ENCODE data around the gene PLCXD3.
"Not testable (repeated sequence)": the region's sequence is repeated elsewhere in the genome, so short reads cannot be mapped to it uniquely, and the experiment has no call there.

Gene PLCXD3, protein sequence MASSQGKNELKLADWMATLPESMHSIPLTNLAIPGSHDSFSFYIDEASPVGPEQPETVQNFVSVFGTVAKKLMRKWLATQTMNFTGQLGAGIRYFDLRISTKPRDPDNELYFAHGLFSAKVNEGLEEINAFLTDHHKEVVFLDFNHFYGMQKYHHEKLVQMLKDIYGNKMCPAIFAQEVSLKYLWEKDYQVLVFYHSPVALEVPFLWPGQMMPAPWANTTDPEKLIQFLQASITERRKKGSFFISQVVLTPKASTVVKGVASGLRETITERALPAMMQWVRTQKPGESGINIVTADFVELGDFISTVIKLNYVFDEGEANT

GRCh38 chr5:41510176-41510831 is at the start of gene PLCXD3:
PLCXD3 (minus strand) TSS chr5:41510601; CDS start chr5:41510526, 75 bp downstream.
- DNase-seq: no peak

GRCh38 chr5:41559184-41559583 is 48.8 kb upstream of the PLCXD3 start:
- no peak for DNase-seq

- no peak for DNase-seq
Measured at GRCh38 chr5:41558295-41558694, 47.9 kb upstream of the PLCXD3 start.

DNA sequence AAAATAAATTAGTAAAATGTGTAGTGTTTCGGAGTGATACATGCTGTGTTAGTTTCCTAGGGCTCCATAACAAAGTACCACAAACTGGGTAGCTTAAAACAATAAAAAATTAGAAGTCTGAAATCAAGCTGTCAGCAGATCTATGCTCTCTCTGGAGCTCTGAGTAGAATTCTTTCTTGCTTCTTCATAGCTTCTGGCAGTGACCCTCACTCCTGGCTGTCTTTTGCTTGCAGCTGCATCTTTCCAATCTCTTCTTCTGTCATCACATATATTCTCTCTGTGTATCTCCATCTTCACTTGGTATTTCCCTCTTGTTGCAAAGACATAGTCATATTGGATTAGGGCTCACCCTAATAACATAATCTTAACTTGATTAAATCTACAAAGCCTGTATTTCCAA is 37.6 kb upstream of the PLCXD3 start:
- no peak for DNase-seq

DNA sequence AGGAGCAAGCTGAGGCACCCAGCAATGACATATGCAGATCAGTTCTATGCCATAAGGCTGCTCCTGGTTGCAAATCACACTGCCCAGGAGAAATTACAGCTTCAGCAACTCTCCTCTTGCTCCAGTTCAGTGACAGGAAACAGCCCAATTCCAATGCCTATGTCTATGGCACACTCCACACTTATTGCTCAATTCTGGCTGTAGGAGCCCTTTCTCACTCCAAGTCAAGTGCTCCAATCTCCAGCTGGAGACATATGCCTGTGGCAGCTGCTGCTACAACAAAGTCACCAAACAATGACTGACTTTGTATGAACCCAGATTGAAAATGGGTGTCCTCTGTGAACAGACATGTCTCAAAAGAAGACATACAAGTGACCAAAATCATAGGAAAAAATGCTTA is 31.8 kb upstream of the PLCXD3 start:
- DNase-seq: no peak

DNA sequence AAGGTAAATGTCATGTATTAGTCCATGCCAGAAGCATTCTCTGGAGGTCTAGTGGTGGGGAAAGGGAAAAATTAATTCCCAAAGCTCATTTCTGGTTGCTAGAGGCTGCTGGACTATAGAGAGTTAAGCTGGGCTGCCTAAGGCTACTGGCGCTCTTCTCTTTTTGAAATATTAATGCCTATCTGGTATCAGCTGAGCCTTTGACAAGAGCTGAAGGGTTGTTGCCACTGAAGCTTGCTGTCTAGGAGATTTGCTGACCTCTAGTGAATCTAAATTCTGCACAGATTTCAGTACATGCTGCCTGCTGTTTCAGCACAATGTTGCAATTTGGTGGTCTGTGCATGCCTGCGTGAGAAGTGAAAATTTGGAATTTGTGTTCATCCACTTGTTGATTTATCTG is 29.1 kb upstream of the PLCXD3 start:
- DNase-seq: no peak

DNA sequence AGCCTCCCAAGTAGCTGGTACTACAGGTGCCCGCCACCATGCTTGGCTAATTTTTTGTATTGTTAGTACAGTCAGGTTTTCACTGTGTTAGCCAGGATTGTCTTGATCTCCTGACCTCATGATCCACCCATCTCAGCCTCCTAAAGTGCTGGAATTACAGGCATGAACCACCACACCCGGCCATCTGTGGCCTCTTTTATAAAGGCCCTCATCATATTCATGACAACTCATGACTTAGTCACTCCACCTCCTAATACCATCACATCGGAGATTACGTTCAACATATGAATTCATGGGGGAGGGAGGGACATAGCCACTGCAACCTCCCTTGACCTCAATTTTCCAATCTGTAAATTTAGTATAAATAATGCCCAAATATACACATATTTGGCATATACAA is 27.2 kb upstream of the PLCXD3 start:
- no peak for DNase-seq

- no peak for DNase-seq
Measured at GRCh38 chr5:41532485-41532884, 22.1 kb upstream of the PLCXD3 start.

DNA sequence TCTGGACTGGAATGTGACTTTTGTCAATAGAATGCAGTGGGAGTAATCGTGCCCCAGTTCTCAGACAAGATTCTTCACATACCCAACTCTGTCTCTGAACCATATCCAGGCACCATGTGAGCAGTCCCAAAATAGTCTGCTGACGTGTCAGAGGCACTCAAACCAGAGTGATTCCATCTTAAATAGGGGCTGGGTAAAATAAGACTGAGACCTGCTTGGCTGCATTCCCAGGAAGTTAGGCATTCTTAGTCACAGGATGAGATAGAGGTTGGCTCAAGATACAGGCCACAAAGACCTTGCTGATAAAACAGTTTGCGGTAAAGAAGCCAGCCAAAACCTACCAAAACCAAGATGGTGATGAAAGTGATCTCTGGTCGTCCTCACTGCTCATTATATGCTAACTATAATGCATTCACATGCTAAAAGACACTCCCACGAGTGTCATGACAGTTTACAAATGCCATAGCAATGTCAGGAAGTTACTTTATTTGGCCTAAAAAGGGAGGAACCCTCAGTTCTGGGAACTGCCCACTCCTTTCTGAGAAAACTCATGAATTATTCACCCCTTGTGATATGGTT is 16.9 kb upstream of the PLCXD3 start:
- DNase-seq: no peak

- no peak for DNase-seq
Measured at GRCh38 chr5:41526699-41527098, 16.3 kb upstream of the PLCXD3 start.

DNA sequence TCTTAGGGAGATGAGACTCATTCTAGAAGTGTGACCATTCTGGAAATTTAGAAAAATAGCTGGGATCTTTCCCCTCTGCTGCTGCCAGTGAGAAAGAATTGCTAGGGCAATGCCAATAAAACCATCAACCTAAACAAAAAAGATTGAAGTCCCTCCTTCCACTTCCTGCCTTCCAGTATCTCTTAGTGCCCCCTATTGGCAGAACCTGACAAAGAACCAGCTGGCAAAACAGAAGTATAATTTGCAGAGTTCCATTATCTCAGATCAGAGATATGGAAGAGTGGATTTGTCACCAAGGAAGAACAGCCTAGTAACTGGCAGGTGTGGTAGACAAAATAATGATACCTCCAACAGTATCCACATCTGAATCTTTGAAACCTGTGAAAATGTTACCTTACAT is 13.8 kb upstream of the PLCXD3 start:
- no peak for DNase-seq

DNA sequence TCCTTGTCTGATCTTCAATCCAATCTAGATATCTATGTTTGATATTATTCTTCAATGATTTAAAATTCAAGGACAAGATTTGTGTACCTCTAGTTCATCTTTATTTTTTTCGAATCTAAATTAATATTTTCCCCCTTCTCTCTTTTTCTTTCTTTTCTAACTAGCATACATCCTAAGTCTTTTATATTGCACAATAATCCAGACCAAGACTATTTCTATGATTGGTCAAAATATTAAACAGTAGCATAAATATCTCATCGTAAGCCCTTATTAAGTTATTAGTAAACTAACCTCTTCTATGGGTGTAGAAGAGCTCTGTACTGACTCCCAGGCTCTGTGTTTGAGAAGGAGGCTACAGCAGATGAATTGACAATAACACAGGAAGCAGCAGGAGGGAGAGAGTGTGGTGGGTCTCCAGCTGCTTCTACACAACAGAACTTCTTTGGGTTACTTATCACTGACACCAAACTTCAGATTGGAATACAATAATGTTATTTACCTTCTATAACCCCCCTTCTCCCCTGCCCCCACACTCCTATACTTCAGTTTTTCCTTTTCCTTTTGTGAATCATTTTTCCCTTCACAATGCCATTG is 11.9 kb upstream of the PLCXD3 start:
- DNase-seq: no peak

DNA sequence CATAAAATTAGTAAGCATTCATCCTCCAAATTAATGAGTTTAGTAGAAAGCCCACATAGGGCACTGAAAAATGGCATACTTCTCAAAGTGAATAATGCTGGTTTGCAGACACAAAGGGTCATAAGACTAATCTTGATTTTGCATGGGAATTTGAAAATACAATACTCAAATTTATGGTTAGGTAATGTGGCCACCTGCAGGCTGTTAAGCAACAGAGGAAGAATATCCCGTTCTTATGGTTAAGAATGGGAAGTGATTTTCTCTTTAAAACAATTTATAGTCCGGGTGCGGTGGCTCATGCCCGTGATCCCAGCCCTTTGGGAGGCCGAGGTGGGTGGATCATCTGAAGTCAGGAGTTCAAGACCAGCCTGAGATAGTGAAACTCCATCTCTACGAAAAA is 9.4 kb upstream of the PLCXD3 start:
- no peak for DNase-seq

GRCh38 chr5:41517909-41518308 is 7.5 kb upstream of the PLCXD3 start:
- DNase-seq: no peak

GRCh38 chr5:41511241-41511640 is 840 bp upstream of the PLCXD3 start:
- DNase-seq: no peak

GRCh38 chr5:41509399-41510175 is 814 bp downstream of the PLCXD3 start:
- no peak for DNase-seq

DNA sequence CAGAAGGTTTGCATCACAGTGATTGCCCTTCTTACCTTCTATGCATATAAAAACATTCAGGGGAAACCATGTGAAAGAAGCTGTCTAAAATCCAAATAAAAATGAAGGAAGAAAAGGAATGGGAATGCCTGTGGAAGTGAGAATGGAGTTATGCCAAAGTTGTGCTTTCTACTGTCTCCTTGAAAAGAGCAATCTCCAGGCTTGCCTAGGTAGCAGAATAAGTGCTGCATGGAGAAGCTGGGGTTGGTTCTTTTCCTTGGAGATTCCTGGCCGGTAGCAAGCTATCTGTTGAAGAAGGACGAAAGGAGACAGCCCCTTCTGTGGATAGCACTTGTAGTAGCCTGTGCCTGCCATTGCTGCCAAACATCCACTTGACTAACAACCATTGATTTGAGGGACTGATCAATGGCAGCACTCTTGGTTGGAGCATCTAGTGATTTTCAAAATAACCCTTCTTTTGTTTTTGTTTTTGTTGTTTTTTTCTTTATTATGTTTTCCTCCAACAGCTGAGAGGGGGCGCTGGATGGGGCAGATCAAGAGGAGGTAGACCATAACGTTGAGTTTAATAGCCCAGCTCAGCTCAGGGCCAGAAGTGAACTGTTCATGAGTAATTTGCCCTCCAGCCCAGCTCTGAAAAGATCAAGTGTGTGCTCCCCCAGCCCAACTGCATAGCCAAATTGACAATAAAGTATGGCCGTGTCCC is 1.6 kb downstream of the PLCXD3 start:
- no peak for DNase-seq

- no peak for DNase-seq
Measured at GRCh38 chr5:41508186-41508585, 2.2 kb downstream of the PLCXD3 start.

- no peak for DNase-seq
Measured at GRCh38 chr5:41507501-41507900, 2.9 kb downstream of the PLCXD3 start.

DNA sequence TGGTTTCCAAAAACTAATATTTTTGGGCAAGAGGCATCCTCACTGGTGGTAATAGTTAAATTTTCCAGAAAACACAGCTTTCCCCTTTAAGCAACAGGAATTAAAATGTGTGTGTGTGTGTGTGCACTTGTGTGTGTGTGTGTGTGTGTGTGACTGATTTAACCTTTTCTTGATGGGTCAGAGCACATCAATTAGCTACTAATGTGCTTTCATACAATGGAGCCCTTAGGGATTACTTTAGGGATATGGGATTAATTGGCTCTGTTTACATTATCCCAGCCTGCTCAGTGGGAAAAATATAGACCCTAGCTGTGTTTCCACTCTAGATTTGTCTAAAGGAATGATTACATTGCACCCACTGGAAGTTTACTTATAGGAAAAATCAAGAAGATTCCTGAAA is 6.5 kb downstream of the PLCXD3 start:
- no peak for DNase-seq

- DNase-seq: no peak
Measured at GRCh38 chr5:41503310-41503709, 7.1 kb downstream of the PLCXD3 start.

DNA sequence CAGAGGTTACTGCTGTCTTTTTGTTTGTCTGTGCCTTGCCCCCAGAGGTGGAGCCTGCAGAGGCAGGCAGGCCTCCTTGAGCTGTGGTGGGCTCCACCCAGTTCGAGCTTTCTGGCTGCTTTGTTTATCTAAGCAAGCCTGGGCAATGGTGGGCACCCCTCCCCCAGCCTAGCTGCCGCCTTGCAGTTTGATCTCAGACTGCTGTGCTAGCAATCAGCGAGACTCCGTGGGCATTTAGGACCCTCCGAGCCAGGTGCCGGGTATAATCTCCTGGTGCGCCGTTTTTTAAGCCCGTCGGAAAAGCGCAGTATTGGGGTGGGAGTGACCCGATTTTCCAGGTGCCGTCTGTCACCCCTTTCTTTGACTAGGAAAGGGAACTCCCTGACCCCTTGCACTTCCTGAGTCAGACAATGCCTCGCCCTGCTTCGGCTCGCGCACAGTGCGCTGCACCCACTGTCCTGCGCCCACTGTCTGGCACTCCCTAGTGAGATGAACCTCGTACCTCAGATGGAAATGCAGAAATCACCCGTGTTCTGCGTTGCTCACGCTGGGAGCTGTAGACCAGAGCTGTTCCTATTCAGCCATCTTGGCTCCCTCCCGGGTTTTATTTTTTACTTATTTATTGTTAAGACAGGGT is 16.8 kb downstream of the PLCXD3 start:
- not testable (repeated sequence) for DNase-seq

Measured in CD4-positive, alpha-beta T cell treated with Interleukin-12 subunit alpha and Interleukin-12 subunit beta, for 1 hour (primary cell).